ENCODE results near the gene CLSTN3. TPM values are rescaled to one million over a fixed set of nuclear protein-coding genes. Genes with fewer than 3 reads are reported as not detected.

The CLSTN3 gene
- total RNA-seq, 1 donor from 2014 or later: 46.2 TPM

GRCh38 chr12:7158781-7159609 lies 28.8 kb downstream of the CLSTN3 start:
- Histone ChIP-seq H3K4me3 (no peak overlapping the region), H3K27ac (no peak overlapping the region), H3K36me3 (no peaks in the 10 kb centered on the region), H3K4me1 (peaks cover 8% of the 10 kb centered on the region), H3K9me3 (no peaks in the 10 kb centered on the region), H3K27me3 (no peaks in the 10 kb centered on the region)
- intact Hi-C loops (cut with DNase I): no loop called here
- TF ChIP-seq CTCF (IDR thresholded peaks at IDR 0.05) (no peak), POLR2AphosphoS5 (IDR thresholded peaks at IDR 0.05; ENCODE audit: insufficient read depth in 1 of 2, low read depth in 1 of 2) (no peak), POLR2A (IDR thresholded peaks at IDR 0.05) (no peak)
- DNase-seq (ENCODE audit: extremely low spot score in 2 of 2): no peak

DNA sequence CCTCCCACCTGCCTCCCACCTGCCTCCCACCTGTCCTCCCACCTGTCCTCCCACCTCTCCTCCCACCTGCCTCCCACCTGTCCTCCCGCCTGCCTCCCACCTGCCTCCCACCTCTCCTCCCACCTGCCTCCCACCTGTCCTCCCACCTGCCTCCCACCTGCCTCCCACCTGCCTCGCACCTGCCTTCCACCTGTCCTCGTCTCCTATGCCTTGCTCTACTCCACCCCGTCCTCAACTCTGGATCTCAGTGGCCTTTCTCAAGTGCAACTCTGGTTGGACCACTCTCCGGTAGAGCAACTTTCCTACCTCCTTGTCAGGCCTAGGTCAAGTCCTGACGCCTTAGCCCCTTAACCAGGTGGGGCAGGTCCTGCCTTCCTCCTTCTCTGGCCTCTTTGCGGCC lies 30.0 kb downstream of the CLSTN3 start:
- intact Hi-C loops (cut with DNase I): no loop called here
- no peak overlapping the region for H3K27ac ChIP-seq
- DNase-seq (ENCODE audit: extremely low spot score in 2 of 2): no peak
- H3K4me3 ChIP-seq: no peak overlapping the region
- TF ChIP-seq POLR2A (IDR thresholded peaks at IDR 0.05): no peak
- no peak for TF ChIP-seq CTCF (IDR thresholded peaks at IDR 0.05)
- TF ChIP-seq POLR2AphosphoS5 (IDR thresholded peaks at IDR 0.05; ENCODE audit: insufficient read depth in 1 of 2, low read depth in 1 of 2): no peak
- H3K4me1 ChIP-seq: peaks cover 8% of the 10 kb centered on the region
- no peaks in the 10 kb centered on the region for H3K36me3 ChIP-seq
- H3K27me3 ChIP-seq: no peaks in the 10 kb centered on the region
- no peaks in the 10 kb centered on the region for H3K9me3 ChIP-seq

GRCh38 chr12:7161327-7161726 lies 31.2 kb downstream of the CLSTN3 start:
- Histone ChIP-seq H3K9me3 (no peaks in the 10 kb centered on the region), H3K4me3 (no peak overlapping the region), H3K27me3 (no peaks in the 10 kb centered on the region), H3K4me1 (no peaks in the 10 kb centered on the region), H3K27ac (no peak overlapping the region), H3K36me3 (no peaks in the 10 kb centered on the region)
- no peak for TF ChIP-seq POLR2A (IDR thresholded peaks at IDR 0.05)
- no peak for TF ChIP-seq CTCF (IDR thresholded peaks at IDR 0.05)
- TF ChIP-seq POLR2AphosphoS5 (IDR thresholded peaks at IDR 0.05; ENCODE audit: insufficient read depth in 1 of 2, low read depth in 1 of 2): no peak
- intact Hi-C loops (cut with DNase I): no loop called here
- no peak for DNase-seq (ENCODE audit: extremely low spot score in 2 of 2)

- DNase-seq (ENCODE audit: extremely low spot score in 2 of 2): no peak
- Histone ChIP-seq H3K4me1 (no peaks in the 10 kb centered on the region), H3K27me3 (no peaks in the 10 kb centered on the region), H3K27ac (no peak overlapping the region), H3K36me3 (no peaks in the 10 kb centered on the region), H3K9me3 (no peaks in the 10 kb centered on the region), H3K4me3 (no peak overlapping the region)
- intact Hi-C loops (cut with DNase I): no loop called here
- TF ChIP-seq POLR2AphosphoS5 (IDR thresholded peaks at IDR 0.05; ENCODE audit: insufficient read depth in 1 of 2, low read depth in 1 of 2): no peak
Measured at GRCh38 chr12:7161811-7162210, 31.6 kb downstream of the CLSTN3 start.

GRCh38 chr12:7162691-7163114 lies 32.5 kb downstream of the CLSTN3 start:
- Histone ChIP-seq H3K4me1 (no peaks in the 10 kb centered on the region), H3K9me3 (no peaks in the 10 kb centered on the region), H3K36me3 (no peaks in the 10 kb centered on the region), H3K27me3 (no peaks in the 10 kb centered on the region), H3K4me3 (no peak overlapping the region), H3K27ac (no peak overlapping the region)
- no peak for DNase-seq (ENCODE audit: extremely low spot score in 2 of 2)
- TF ChIP-seq POLR2AphosphoS5 (IDR thresholded peaks at IDR 0.05; ENCODE audit: insufficient read depth in 1 of 2, low read depth in 1 of 2) (no peak), POLR2A (IDR thresholded peaks at IDR 0.05) (no peak), CTCF (IDR thresholded peaks at IDR 0.05) (no peak)
- intact Hi-C loops (cut with DNase I): no loop called here
